ENCODE data around the gene ID2.

- TF ChIP-seq CTCF (conservative IDR thresholded peaks at IDR 0.05; ENCODE audit: low read length), result no peak
- TF ChIP-seq EZH2phosphoT487 (IDR thresholded peaks at IDR 0.05; ENCODE audit: borderline replicate concordance), result no peak
Measured at GRCh38 chr2:8725838-8726237, 44.0 kb downstream of the ID2 start.

All from Loucy (cell line).